HCT116 (cell line): Measurements from ENCODE around the gene SCFD2. TPM values are rescaled to one million over a fixed set of nuclear protein-coding genes. Genes with fewer than 3 reads are reported as not detected.

Source experiments
- ATAC-seq: fragments of 200-7000 bp; cut with Tn5 transposase; 2 replicates; pipeline ENCODE4 v1.9.1; 2020; ENCODE audit warnings: mild to moderate bottlenecking, moderate library complexity
- BruUV-seq: library from RNA; stranded (reverse); fragments of 400-500 nt; replicated peaks from 2 replicates; lab custom pipeline; 2021; lab: Mats Ljungman, UMichigan
- CTCF ChIA-PET: fragments of 300-600 bp; sonication (Branson Sonifier 250); formaldehyde crosslinking; loops from one replicate; lab custom pipeline; 2021; ENCODE audit warnings: antibody characterized with exemption; lab: Charles Lee
- POLR2A ChIA-PET: fragments of 300-600, 350-600 bp; sonication (Branson Sonifier 250); formaldehyde crosslinking; loops from one replicate; lab custom pipeline; 2021; ENCODE audit warnings: antibody characterized with exemption; lab: Charles Lee
- RAD21 ChIA-PET, 2 experiments: fragments of 300-600 bp; sonication (Branson Sonifier 250); formaldehyde crosslinking; loops; one replicate each; lab custom pipeline; 2023; ENCODE audit warnings: low total read pairs in 2 of 2; ENCODE audit not compliant: uncharacterized antibody in 2 of 2, unreplicated experiment in 2 of 2, low non-redundant PET in 1 of 2; lab: Charles Lee
- DNase-seq: peaks from one replicate; pipeline ENCODE4 v3.0.0-alpha.2; 2010; ENCODE audit warnings: low read depth, low spot score
- H2AFZ ChIP-seq: fragments of 200-600 bp; shearing (Covaris generic), sonication (generic); 2 replicates; pipeline ENCODE4 v1.6.1; 2017; ENCODE audit warnings: low read depth, mixed run types, mixed read lengths, antibody characterized with exemption, low read length; ENCODE audit not compliant: poor library complexity, severe bottlenecking
- H3K27ac ChIP-seq: 2 replicates; pipeline ENCODE4 v1.5.1; 2012; ENCODE audit warnings: low read depth, low read length
- H3K27me3 ChIP-seq: fragments of 200-600 bp; sonication (generic); 2 replicates; pipeline ENCODE4 v1.6.1; 2016; ENCODE audit warnings: mixed run types, low read length, mixed read lengths; ENCODE audit not compliant: insufficient read depth
- H3K36me3 ChIP-seq, 2 experiments: fragments of 200-500 bp in 1 of 2; fragments of 200-600 bp in 1 of 2; sonication (Bioruptor generic) in 1 of 2; sonication (generic) in 1 of 2; 2 replicates each; pipeline versions ENCODE4 v1.5.1 to v1.6.1; 2014 to 2016; ENCODE audit warnings: low read length in 2 of 2, inconsistent platforms in 1 of 2, mixed read lengths in 1 of 2, mixed run types in 1 of 2; ENCODE audit not compliant: insufficient read depth in 2 of 2, control insufficient read depth in 1 of 2
- H3K4me1 ChIP-seq, 2 experiments: fragments of 200-600 bp in 1 of 2; sonication (generic) in 1 of 2; 2 replicates each; pipeline versions ENCODE4 v1.5.1 to v1.6.1; 2012 to 2017; ENCODE audit warnings: low read length in 2 of 2, inconsistent platforms in 1 of 2, mild to moderate bottlenecking in 1 of 2, mixed read lengths in 1 of 2, mixed run types in 1 of 2, moderate library complexity in 1 of 2; ENCODE audit not compliant: insufficient read depth in 2 of 2, control insufficient read depth in 1 of 2
- H3K4me2 ChIP-seq: fragments of 200-600 bp; sonication (generic); 2 replicates; pipeline ENCODE4 v1.6.1; 2017; ENCODE audit warnings: mixed run types, low read length, mixed read lengths
- H3K4me3 ChIP-seq, 2 experiments: fragments of 200-600 bp in 1 of 2; sonication (generic) in 1 of 2; replicated peaks in 1 of 2; 2 replicates each; pipeline ENCODE4 v1.5.1; 2011 to 2016; ENCODE audit warnings: low read length in 2 of 2, control low read depth in 1 of 2, low read depth in 1 of 2, mild to moderate bottlenecking in 1 of 2, mixed read lengths in 1 of 2, mixed run types in 1 of 2
- H3K79me2 ChIP-seq: fragments of 200-600 bp; sonication (generic); 2 replicates; pipeline ENCODE4 v1.6.1; 2017; ENCODE audit warnings: mild to moderate bottlenecking, mixed run types, low read length, moderate library complexity, mixed read lengths; ENCODE audit not compliant: insufficient read depth
- H3K9ac ChIP-seq: fragments of 200-600 bp; sonication (generic); 2 replicates; pipeline ENCODE4 v1.6.1; 2016; ENCODE audit warnings: low read length, mixed read lengths
- H3K9me2 ChIP-seq: fragments of 200-600 bp; sonication (generic), shearing (Covaris generic); 2 replicates; pipeline ENCODE4 v1.6.1; 2017; ENCODE audit warnings: mixed run types, mild to moderate bottlenecking, moderate library complexity; ENCODE audit not compliant: insufficient read depth
- H3K9me3 ChIP-seq, 2 experiments: fragments of 200-500 bp in 1 of 2; fragments of 200-600 bp in 1 of 2; sonication (Bioruptor generic) in 1 of 2; sonication (generic) in 1 of 2; 2 replicates each; pipeline ENCODE4 v1.6.1; 2014 to 2017; ENCODE audit warnings: low read length in 2 of 2, mixed read lengths in 2 of 2, inconsistent platforms in 1 of 2, low read depth in 1 of 2, mild to moderate bottlenecking in 1 of 2, mixed run types in 1 of 2, moderate library complexity in 1 of 2; ENCODE audit not compliant: control insufficient read depth in 1 of 2, insufficient read depth in 1 of 2
- H4K20me1 ChIP-seq: fragments of 200-600 bp; sonication (generic), shearing (Covaris generic); 2 replicates; pipeline ENCODE4 v1.6.1; 2017; ENCODE audit warnings: mixed run types, mild to moderate bottlenecking, moderate library complexity; ENCODE audit not compliant: insufficient read depth
- ATF3 ChIP-seq: IDR thresholded peaks from 2 replicates; pipeline ENCODE4 v1.6.1; 2012
- CBX3 ChIP-seq: IDR thresholded peaks from 2 replicates; pipeline ENCODE4 v1.6.1; 2012; ENCODE audit warnings: low read depth
- ELF1 ChIP-seq: IDR thresholded peaks from 2 replicates; pipeline ENCODE4 v1.6.1; 2012; ENCODE audit warnings: low read depth, borderline replicate concordance
- EZH2phosphoT487 ChIP-seq: fragments of 200-600 bp; IDR thresholded peaks from 2 replicates; pipeline ENCODE4 v1.6.1; 2018; ENCODE audit warnings: antibody characterized with exemption, borderline replicate concordance
- FOSL1 ChIP-seq: IDR thresholded peaks from 2 replicates; pipeline ENCODE4 v1.6.1; 2012; ENCODE audit warnings: low read depth
- RAD21 ChIP-seq: IDR thresholded peaks from 2 replicates; pipeline ENCODE4 v1.6.1; 2012; ENCODE audit warnings: low read depth, mild to moderate bottlenecking
- SIN3A ChIP-seq: IDR thresholded peaks from 2 replicates; pipeline ENCODE4 v1.6.1; 2012; ENCODE audit warnings: low read depth
- SRF ChIP-seq: IDR thresholded peaks from 2 replicates; pipeline ENCODE4 v1.6.1; 2012; ENCODE audit warnings: low read depth
- TCF7L2 ChIP-seq: IDR thresholded peaks from 2 replicates; pipeline ENCODE4 v1.7.0; 2011; ENCODE audit warnings: borderline replicate concordance, inconsistent platforms; ENCODE audit not compliant: insufficient read depth, insufficient read length; ENCODE audit errors: extremely low read depth
- ZBTB33 ChIP-seq: IDR thresholded peaks from 2 replicates; pipeline ENCODE4 v1.6.1; 2011; ENCODE audit warnings: mild to moderate bottlenecking, low read length, moderate library complexity; ENCODE audit not compliant: insufficient replicate concordance; ENCODE audit errors: extremely low read depth
- ZFX ChIP-seq: fragments of 450-650 bp; IDR thresholded peaks from 2 replicates; pipeline ENCODE4 v1.6.1; 2017
- ZNF274 ChIP-seq: fragments of 200-500 bp; sonication (Bioruptor generic); IDR thresholded peaks from 2 replicates; pipeline ENCODE4 v1.6.1; 2014; ENCODE audit warnings: mild to moderate bottlenecking, low read depth, low read length, inconsistent platforms
- intact Hi-C: fragments of 100-400 bp; cut with micrococcal nuclease; formaldehyde crosslinking; loops from 2 replicates; pipeline ENCODE4 v1.10.0; 2022
- total RNA-seq: library from RNA; stranded (reverse); gene quantifications from one replicate; pipeline ENCODE4 v1.2.1, GENCODE V29; 2021; ENCODE audit not compliant: unreplicated experiment

Gene SCFD2
- total RNA-seq, 1 experiment from 2014 or later, result 13.6 TPM

GRCh38 chr4:53228036-53228435 is 137.8 kb downstream of the SCFD2 start:
- H3K4me3 ChIP-seq, result no peak overlapping the region
- TF ChIP-seq ZNF274 (no peak), CBX3 (no peak), SRF (no peak), ZBTB33 (no peak), EZH2phosphoT487 (no peak), ZFX (no peak), ELF1 (no peak), FOSL1 (no peak), TCF7L2 (no peak), RAD21 (no peak), SIN3A (no peak), ATF3 (no peak)
- POLR2A ChIA-PET, result no interaction called here
- H3K9me3 ChIP-seq, result no peaks in the 10 kb centered on the region
- intact Hi-C loops, result no loop called here
- H2AFZ ChIP-seq, result no peak overlapping the region
- no peaks in the 10 kb centered on the region for H3K9me2 ChIP-seq
- ATAC-seq (no peak), DNase-seq (no peak)
- CTCF ChIA-PET, result no interaction called here
- RAD21 ChIA-PET, result no interaction called here
- no peaks in the 10 kb centered on the region for H3K79me2 ChIP-seq
- H3K4me1 ChIP-seq, result no peaks in the 10 kb centered on the region
- no peak overlapping the region for H3K4me2 ChIP-seq
- H3K9ac ChIP-seq, result no peak overlapping the region
- no peak overlapping the region for H3K27ac ChIP-seq
- no TSS peak for BruUV-seq
- no peaks in the 10 kb centered on the region; the same call in 1 of the 2 replicates for H4K20me1 ChIP-seq
- H3K27me3 ChIP-seq, result no peaks in the 10 kb centered on the region
- no peaks in the 10 kb centered on the region for H3K36me3 ChIP-seq
